Vagina (tissue), 2 donors: ENCODE measurements around the gene WFDC6. TPM values are rescaled to one million over a fixed set of nuclear protein-coding genes. Genes with fewer than 3 reads are reported as not detected.

Experiments used
- DNase-seq, 2 donors: peaks; one replicate each; pipeline ENCODE4 v3.0.0-alpha.2; 2017; ENCODE audit errors: extremely low spot score in 2 of 2
- H3K27ac ChIP-seq: fragments of 200-600 bp; sonication (generic); one replicate; pipeline ENCODE4 v1.5.1; 2019
- H3K27me3 ChIP-seq: fragments of 200-600 bp; sonication (generic); one replicate; pipeline ENCODE4 v1.5.1; 2019
- H3K36me3 ChIP-seq, 2 donors: fragments of 200-600 bp; sonication (generic); one replicate each; pipeline ENCODE4 v1.5.1; 2017 to 2019
- H3K4me1 ChIP-seq: fragments of 200-600 bp; sonication (generic); one replicate; pipeline ENCODE4 v1.5.1; 2019
- H3K4me3 ChIP-seq, 2 donors: fragments of 200-600 bp; sonication (generic); 1 replicate in 1 of 2; 2 replicates in 1 of 2; pipeline ENCODE4 v1.5.1; 2016 to 2019
- H3K9me3 ChIP-seq: fragments of 200-600 bp; sonication (generic); one replicate; pipeline ENCODE4 v1.5.1; 2019
- POLR2A ChIP-seq, 2 donors: fragments of 450-650 bp; IDR thresholded peaks; one replicate each; pipeline ENCODE4 v1.6.1; 2017; ENCODE audit warnings: antibody characterized with exemption in 2 of 2, mild to moderate bottlenecking in 2 of 2, moderate library complexity in 2 of 2
- POLR2AphosphoS5 ChIP-seq, 2 donors: sonication (generic); formaldehyde crosslinking; IDR thresholded peaks; one replicate each; pipeline ENCODE4 v1.9.0; 2017; ENCODE audit warnings: antibody characterized with exemption in 2 of 2, mild to moderate bottlenecking in 2 of 2, low read depth in 1 of 2; ENCODE audit not compliant: insufficient read depth in 1 of 2
- intact Hi-C: fragments of 100-400 bp; cut with DNase I; formaldehyde crosslinking; loops from one replicate; pipeline ENCODE4 v1.15.1; 2023
- small RNA-seq: library from RNA; depleted of rRNA; stranded (forward); fragments of <200 nt; gene quantifications from one replicate; pipeline ENCODE3, GENCODE V24; 2016
- total RNA-seq: library from RNA; depleted of rRNA; stranded (reverse); fragments of >200 nt; gene quantifications from one replicate; pipeline ENCODE4 v1.2.3, GENCODE V29; 2016
- TF ChIP-seq, protein P1 (sequence below), 3 experiments: fragments of 450-650 bp in 2 of 3; fragments of 200-600 bp in 1 of 3; sonication (generic) in 1 of 3; IDR thresholded peaks; one replicate each; pipeline ENCODE4 v1.5.1; 2017 to 2019; ENCODE audit warnings: antibody characterized with exemption in 3 of 3, mild to moderate bottlenecking in 2 of 3, moderate library complexity in 2 of 3

Gene WFDC6
- total RNA-seq, 1 donor from 2014 or later, result not detected

DNA sequence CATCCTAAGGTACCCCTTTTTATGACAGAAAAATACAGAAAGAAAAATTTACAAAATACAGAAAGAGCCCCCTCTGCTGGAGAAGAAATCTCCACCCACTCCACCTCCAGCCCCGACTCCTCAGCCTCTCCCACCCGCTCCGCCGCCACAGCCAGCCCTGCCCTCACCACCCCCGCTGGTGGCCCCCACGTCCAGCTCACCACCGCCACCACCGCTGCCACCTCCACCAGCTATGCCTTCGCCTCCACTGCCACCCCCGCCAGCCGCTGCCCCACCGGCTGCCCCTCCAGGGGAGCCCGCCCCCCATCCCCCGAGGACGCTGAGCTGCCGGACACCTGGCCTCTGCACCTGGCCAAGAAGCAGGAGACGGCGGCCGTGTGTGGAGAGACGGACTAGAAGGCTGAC, 52.0 kb downstream of the WFDC6 start:
- H3K36me3 ChIP-seq, result no peaks in the 10 kb centered on the region
- H3K9me3 ChIP-seq, result no peaks in the 10 kb centered on the region
- TF ChIP-seq POLR2AphosphoS5 (IDR thresholded peaks at IDR 0.05; ENCODE audit: insufficient read depth in 1 of 2, low read depth in 1 of 2), result no peak
- TF ChIP-seq, protein P1, sequence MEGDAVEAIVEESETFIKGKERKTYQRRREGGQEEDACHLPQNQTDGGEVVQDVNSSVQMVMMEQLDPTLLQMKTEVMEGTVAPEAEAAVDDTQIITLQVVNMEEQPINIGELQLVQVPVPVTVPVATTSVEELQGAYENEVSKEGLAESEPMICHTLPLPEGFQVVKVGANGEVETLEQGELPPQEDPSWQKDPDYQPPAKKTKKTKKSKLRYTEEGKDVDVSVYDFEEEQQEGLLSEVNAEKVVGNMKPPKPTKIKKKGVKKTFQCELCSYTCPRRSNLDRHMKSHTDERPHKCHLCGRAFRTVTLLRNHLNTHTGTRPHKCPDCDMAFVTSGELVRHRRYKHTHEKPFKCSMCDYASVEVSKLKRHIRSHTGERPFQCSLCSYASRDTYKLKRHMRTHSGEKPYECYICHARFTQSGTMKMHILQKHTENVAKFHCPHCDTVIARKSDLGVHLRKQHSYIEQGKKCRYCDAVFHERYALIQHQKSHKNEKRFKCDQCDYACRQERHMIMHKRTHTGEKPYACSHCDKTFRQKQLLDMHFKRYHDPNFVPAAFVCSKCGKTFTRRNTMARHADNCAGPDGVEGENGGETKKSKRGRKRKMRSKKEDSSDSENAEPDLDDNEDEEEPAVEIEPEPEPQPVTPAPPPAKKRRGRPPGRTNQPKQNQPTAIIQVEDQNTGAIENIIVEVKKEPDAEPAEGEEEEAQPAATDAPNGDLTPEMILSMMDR (IDR thresholded peaks at IDR 0.05), result no peak
- TF ChIP-seq POLR2A (IDR thresholded peaks at IDR 0.05), result no peak
- H3K4me3 ChIP-seq, result no peak overlapping the region
- H3K27me3 ChIP-seq, result no peaks in the 10 kb centered on the region
- intact Hi-C loops, result no loop called here
- no peaks in the 10 kb centered on the region for H3K4me1 ChIP-seq
- DNase-seq, result no peak
- no peak overlapping the region for H3K27ac ChIP-seq

DNA sequence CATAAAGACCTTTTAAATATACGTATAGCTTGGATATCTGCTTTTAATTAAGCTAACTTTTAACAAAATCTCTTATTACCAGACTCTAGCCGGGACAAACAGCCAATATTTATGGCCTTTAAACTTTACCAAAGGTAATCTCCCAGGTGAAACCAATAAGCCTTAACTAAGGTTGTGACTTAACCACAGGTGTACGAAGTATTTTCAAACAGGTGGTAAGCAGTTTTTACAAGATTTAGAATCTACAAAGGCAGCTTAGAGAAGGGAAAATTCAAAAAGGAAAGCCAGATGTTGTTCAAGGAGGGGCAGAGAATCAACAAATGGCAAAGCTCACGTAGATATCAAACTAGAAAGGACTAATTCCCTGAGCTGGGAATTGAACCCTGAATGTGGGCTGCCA, 53.9 kb downstream of the WFDC6 start:
- H3K4me1 ChIP-seq, result no peaks in the 10 kb centered on the region
- intact Hi-C loops, result no loop called here
- no peak overlapping the region for H3K27ac ChIP-seq
- no peaks in the 10 kb centered on the region for H3K9me3 ChIP-seq
- no peaks in the 10 kb centered on the region for H3K27me3 ChIP-seq
- no peak overlapping the region for H3K4me3 ChIP-seq
- TF ChIP-seq, protein P1 (IDR thresholded peaks at IDR 0.05), result no peak
- TF ChIP-seq POLR2AphosphoS5 (IDR thresholded peaks at IDR 0.05; ENCODE audit: insufficient read depth in 1 of 2, low read depth in 1 of 2) (no peak), POLR2A (IDR thresholded peaks at IDR 0.05) (no peak)
- DNase-seq, result no peak
- H3K36me3 ChIP-seq, result no peaks in the 10 kb centered on the region

DNA sequence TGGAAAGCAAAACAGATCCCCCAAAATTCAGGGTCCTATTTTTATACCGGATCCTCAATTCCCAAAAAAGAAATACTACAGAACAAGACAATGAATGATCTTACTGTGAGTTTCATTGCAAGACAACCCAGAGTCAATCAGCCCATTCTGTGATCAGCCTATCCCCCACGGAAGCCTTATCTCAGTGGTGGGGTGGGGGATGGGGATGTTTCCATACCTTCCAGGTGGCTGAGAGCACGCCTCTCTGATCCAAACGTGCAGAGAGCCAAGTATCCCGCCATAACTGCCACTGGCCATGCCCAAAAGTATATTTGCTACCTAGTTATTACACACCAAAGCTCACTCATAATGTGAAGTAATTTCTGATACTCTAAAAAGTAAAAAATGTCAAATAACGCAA, 54.6 kb downstream of the WFDC6 start:
- no peak for DNase-seq
- intact Hi-C loops, result no loop called here
- Histone ChIP-seq H3K4me3 (no peak overlapping the region), H3K27me3 (no peaks in the 10 kb centered on the region), H3K4me1 (no peaks in the 10 kb centered on the region), H3K27ac (no peak overlapping the region), H3K36me3 (no peaks in the 10 kb centered on the region), H3K9me3 (no peaks in the 10 kb centered on the region)
- TF ChIP-seq, protein P1 (IDR thresholded peaks at IDR 0.05), result no peak
- TF ChIP-seq POLR2AphosphoS5 (IDR thresholded peaks at IDR 0.05; ENCODE audit: insufficient read depth in 1 of 2, low read depth in 1 of 2), result no peak
- TF ChIP-seq POLR2A (IDR thresholded peaks at IDR 0.05), result no peak

Small RNAs within 50 kb of the gene (small RNA-seq; reads per million reads assigned to genes)
- gene AL031663.1 (not detected), gene HSPD1P21 (not detected), gene RNA5SP485 (not detected)

Other genes with a start within 250 kb of the WFDC6 start
- gene RBPJL, start 232.6 kb downstream of the WFDC6 start, total RNA-seq, result not detected
- not detected for gene MATN4, start 231.2 kb downstream of the WFDC6 start, total RNA-seq
- 62.6 TPM for gene SDC4, start 191.1 kb downstream of the WFDC6 start, total RNA-seq
- gene SYS1, start 176.3 kb downstream of the WFDC6 start, total RNA-seq, result 44.9 TPM
- not detected for gene TP53TG5, start 161.2 kb downstream of the WFDC6 start, total RNA-seq
- gene DBNDD2, start 131.2 kb downstream of the WFDC6 start, total RNA-seq, result 57.0 TPM
- gene PIGT, start 123.3 kb downstream of the WFDC6 start, total RNA-seq, result 81.0 TPM
- gene WFDC2, start 69.7 kb downstream of the WFDC6 start, total RNA-seq, result 2.2 TPM
- gene SPINT3, start 23.9 kb downstream of the WFDC6 start, total RNA-seq, result not detected
- gene EPPIN, start 7.9 kb upstream of the WFDC6 start, total RNA-seq, result not detected
- not detected for gene WFDC8, start 39.8 kb upstream of the WFDC6 start, total RNA-seq
- not detected for gene WFDC10A, start 90.3 kb upstream of the WFDC6 start, total RNA-seq
- gene WFDC9, start 91.8 kb upstream of the WFDC6 start, total RNA-seq, result not detected
- gene WFDC11, start 130.8 kb upstream of the WFDC6 start, total RNA-seq, result not detected
- not detected for gene WFDC13, start 162.6 kb upstream of the WFDC6 start, total RNA-seq
- not detected for gene WFDC10B, start 165.5 kb upstream of the WFDC6 start, total RNA-seq
- gene SPINT4, start 182.9 kb upstream of the WFDC6 start, total RNA-seq, result not detected